Smooth muscle cell (in vitro differentiated cells): ENCODE data around the gene CBLL2. TPM values are rescaled to one million over a fixed set of nuclear protein-coding genes. Genes with fewer than 3 reads are reported as not detected.

Experiments
- DNase-seq: peaks from one replicate; lab custom pipeline; 2025; ENCODE audit not compliant: unreplicated experiment; lab: John Stamatoyannopoulos, UW
- H2AFZ ChIP-seq: fragments of 200-600 bp; sonication (generic); 2 replicates; pipeline ENCODE4 v1.6.0; 2016; ENCODE audit warnings: antibody characterized with exemption, low read depth, mild to moderate bottlenecking
- H3F3A ChIP-seq: fragments of 200-600 bp; sonication (generic); 2 replicates; pipeline ENCODE4 v1.6.0; 2017; ENCODE audit warnings: antibody characterized with exemption, low read depth
- H3K27ac ChIP-seq: fragments of 200-600 bp; sonication (generic); 2 replicates; pipeline ENCODE4 v1.5.1; 2016; ENCODE audit warnings: low read depth, mild to moderate bottlenecking
- H3K27me3 ChIP-seq: fragments of 200-600 bp; sonication (generic); 2 replicates; pipeline ENCODE4 v1.6.1; 2016; ENCODE audit warnings: low read depth, mild to moderate bottlenecking
- H3K36me3 ChIP-seq: fragments of 200-600 bp; sonication (generic); 2 replicates; pipeline ENCODE4 v1.5.1; 2016; ENCODE audit warnings: low read depth
- H3K4me1 ChIP-seq: fragments of 200-600 bp; sonication (generic); 2 replicates; pipeline ENCODE4 v1.5.1; 2016; ENCODE audit warnings: low read depth
- H3K4me2 ChIP-seq: fragments of 200-600 bp; sonication (generic); 2 replicates; pipeline ENCODE4 v1.6.0; 2016; ENCODE audit warnings: mild to moderate bottlenecking
- H3K4me3 ChIP-seq: fragments of 200-600 bp; sonication (generic); 2 replicates; pipeline ENCODE4 v1.5.1; 2016; ENCODE audit warnings: mild to moderate bottlenecking
- H3K79me2 ChIP-seq: fragments of 200-600 bp; sonication (generic); 2 replicates; pipeline ENCODE4 v1.6.0; 2016; ENCODE audit warnings: low read depth, mild to moderate bottlenecking
- H3K9ac ChIP-seq: fragments of 200-600 bp; sonication (generic); 2 replicates; pipeline ENCODE4 v1.6.0; 2016; ENCODE audit warnings: low read depth
- H3K9me3 ChIP-seq: fragments of 200-600 bp; sonication (generic); replicated peaks from 2 replicates; pipeline ENCODE4 v1.5.1; 2016; ENCODE audit warnings: low read depth
- H4K20me1 ChIP-seq: fragments of 200-600 bp; sonication (generic); 2 replicates; pipeline ENCODE4 v1.6.0; 2016; ENCODE audit warnings: low read depth
- WGBS: methylation state at CpG from one replicate; pipeline ENCODE4 v1.1.7; 2016; ENCODE audit warnings: low lambda C conversion rate; 5-methylcytosine and 5-hydroxymethylcytosine counted together
- polyA plus RNA-seq: library from polyadenylated mRNA; unstranded; fragments of >200 nt; fragmentation: Nextera tagmentation; extraction: Ambion mirVana; gene quantifications from 2 replicates; pipeline ENCODE4 v1.2.1, GENCODE V29; 2016
- total RNA-seq: library from RNA; depleted of rRNA; stranded (reverse); fragments of >200 nt; gene quantifications from 2 replicates; pipeline ENCODE4 v1.2.3, GENCODE V29; 2014
- TF ChIP-seq, protein P1 (sequence below): fragments of 200-600 bp; sonication (generic); IDR thresholded peaks from 2 replicates; pipeline ENCODE4 v1.5.1; 2017; ENCODE audit warnings: borderline replicate concordance, mild to moderate bottlenecking, antibody characterized with exemption; ENCODE audit not compliant: insufficient read depth, poor library complexity, severe bottlenecking

Gene CBLL2
- total and polyA plus RNA-seq, 2 experiments from 2014 or later: not detected

DNA sequence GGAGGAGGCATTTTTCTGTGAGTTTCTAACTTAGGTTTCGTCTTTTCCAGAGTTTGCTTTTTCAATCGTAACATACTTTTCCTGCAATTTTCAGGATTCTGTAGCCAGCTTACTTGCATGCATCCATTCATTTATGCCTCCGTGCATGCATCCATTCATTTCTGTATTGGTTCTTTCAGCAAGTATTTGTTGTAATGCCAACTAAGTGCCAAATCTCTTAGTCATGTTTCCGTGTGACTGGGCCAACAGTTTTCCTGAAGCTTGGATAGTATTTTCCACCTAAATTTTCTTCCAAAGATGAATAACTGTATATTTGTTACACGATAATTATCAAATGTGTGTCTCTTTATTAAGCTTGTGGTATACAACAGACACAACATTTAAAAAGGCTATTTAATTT, 41.5 kb downstream of the CBLL2 start:
- Histone ChIP-seq H3F3A (no peaks in the 10 kb centered on the region), H3K4me2 (no peak overlapping the region), H2AFZ (no peak overlapping the region), H3K9ac (no peak overlapping the region), H3K36me3 (no peaks in the 10 kb centered on the region), H3K27me3 (no peaks in the 10 kb centered on the region), H3K4me1 (no peaks in the 10 kb centered on the region), H3K27ac (no peak overlapping the region), H3K79me2 (no peaks in the 10 kb centered on the region), H3K9me3 (no peaks in the 10 kb centered on the region), H3K4me3 (no peak overlapping the region), H4K20me1 (no peaks in the 10 kb centered on the region)
- no peak for DNase-seq
- WGBS: 73% methylated on average over 5 of the region's 5 CpGs
- TF ChIP-seq, protein P1, sequence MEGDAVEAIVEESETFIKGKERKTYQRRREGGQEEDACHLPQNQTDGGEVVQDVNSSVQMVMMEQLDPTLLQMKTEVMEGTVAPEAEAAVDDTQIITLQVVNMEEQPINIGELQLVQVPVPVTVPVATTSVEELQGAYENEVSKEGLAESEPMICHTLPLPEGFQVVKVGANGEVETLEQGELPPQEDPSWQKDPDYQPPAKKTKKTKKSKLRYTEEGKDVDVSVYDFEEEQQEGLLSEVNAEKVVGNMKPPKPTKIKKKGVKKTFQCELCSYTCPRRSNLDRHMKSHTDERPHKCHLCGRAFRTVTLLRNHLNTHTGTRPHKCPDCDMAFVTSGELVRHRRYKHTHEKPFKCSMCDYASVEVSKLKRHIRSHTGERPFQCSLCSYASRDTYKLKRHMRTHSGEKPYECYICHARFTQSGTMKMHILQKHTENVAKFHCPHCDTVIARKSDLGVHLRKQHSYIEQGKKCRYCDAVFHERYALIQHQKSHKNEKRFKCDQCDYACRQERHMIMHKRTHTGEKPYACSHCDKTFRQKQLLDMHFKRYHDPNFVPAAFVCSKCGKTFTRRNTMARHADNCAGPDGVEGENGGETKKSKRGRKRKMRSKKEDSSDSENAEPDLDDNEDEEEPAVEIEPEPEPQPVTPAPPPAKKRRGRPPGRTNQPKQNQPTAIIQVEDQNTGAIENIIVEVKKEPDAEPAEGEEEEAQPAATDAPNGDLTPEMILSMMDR: no peak

DNA sequence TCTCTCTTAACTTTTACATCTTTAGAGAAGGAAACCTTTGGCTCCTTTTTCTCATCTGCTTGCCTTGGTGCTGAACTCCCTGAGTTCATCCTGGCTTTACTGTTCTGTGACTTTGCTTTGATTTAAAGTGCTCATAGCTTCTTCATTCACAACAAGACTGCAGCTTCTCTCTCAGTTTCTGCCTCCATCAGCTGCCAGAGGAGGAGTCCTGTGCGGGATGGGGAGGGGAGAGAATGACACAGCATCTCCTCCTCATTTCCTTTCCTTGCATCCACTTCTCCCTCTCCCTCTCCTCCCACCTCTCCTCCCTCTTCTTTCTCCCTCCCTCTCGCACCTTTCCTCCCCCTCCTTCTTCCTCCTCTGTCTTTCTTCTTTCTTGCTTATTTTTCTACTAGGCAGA, 42.0 kb downstream of the CBLL2 start:
- Histone ChIP-seq H4K20me1 (no peaks in the 10 kb centered on the region), H3K4me1 (peaks cover 2% of the 10 kb centered on the region)
- DNase-seq: no peak

DNA sequence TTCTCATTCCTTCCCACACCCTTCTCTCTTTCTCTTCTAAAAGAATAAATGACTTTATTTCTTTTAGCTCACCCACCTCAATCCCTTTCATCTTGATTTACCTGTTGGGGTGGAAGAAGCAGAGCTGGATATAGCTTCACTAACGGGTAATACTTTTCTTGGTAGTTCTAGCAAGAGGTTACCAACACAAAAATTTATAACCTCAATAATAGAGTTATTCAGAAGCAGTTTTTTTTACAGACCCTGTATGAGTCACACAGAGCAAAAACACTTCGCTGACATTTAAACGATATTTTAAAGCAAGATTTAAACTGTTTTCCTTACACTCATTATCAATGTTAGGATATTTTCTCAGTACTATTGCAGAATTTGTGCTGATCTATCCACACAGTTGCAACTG, 42.4 kb downstream of the CBLL2 start:
- no peak overlapping the region for H3K4me3 ChIP-seq
- H3F3A ChIP-seq: no peaks in the 10 kb centered on the region
- no peak overlapping the region for H3K9ac ChIP-seq
- DNase-seq: no peak
- H3K9me3 ChIP-seq: no peaks in the 10 kb centered on the region
- TF ChIP-seq, protein P1: no peak
- H3K4me2 ChIP-seq: no peak overlapping the region
- no peak overlapping the region for H2AFZ ChIP-seq
- no peaks in the 10 kb centered on the region for H3K27me3 ChIP-seq
- peaks cover 4% of the 10 kb centered on the region for H3K4me1 ChIP-seq
- H3K27ac ChIP-seq: no peak overlapping the region
- WGBS: 61% methylated on average over 3 of the region's 3 CpGs
- H3K79me2 ChIP-seq: no peaks in the 10 kb centered on the region
- H4K20me1 ChIP-seq: no peaks in the 10 kb centered on the region
- no peaks in the 10 kb centered on the region for H3K36me3 ChIP-seq

More for the DNA sequence above, 42.0 kb downstream of the CBLL2 start:
- Histone ChIP-seq H3K36me3 (no peaks in the 10 kb centered on the region), H3K9ac (no peak overlapping the region), H3K4me3 (no peak overlapping the region), H3K4me2 (no peak overlapping the region), H3K27ac (no peak overlapping the region), H3K27me3 (no peaks in the 10 kb centered on the region), H3K79me2 (no peaks in the 10 kb centered on the region), H2AFZ (no peak overlapping the region), H3F3A (no peaks in the 10 kb centered on the region), H3K9me3 (no peaks in the 10 kb centered on the region)
- TF ChIP-seq, protein P1: no peak
- WGBS: 39% methylated on average over 2 of the region's 2 CpGs

DNA sequence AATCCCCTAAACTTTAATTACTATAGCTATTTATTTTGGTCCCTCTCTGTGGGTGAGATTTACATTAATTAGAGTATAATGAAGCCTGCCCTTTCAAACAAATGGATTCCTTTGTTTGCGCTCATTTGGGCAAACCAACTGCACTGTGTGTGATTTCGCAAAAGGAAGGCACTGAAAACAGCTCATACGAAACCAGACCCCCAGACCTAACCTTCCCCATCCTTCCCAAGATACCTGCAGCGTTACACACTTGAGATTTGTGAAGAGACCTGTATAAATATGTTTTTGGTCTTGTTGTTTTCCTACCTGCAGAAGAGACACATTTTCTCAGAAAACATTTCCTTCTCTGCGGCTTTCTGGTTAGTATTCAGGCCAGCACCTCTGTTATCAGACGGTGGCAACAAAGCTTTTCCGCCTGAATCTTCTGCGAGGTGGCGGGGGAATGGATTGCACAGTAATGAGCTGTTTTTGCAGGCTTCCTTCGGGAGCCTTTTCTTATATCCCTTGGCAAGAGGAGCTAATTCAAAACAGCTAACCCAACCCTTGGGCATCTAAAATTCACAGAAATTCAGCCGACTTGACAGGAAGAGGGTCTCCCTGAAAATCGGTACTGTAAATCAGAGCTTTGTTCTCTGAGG, 47.6 kb downstream of the CBLL2 start:
- no peak overlapping the region for H3K4me2 ChIP-seq
- no peaks in the 10 kb centered on the region for H3K36me3 ChIP-seq
- H4K20me1 ChIP-seq: no peaks in the 10 kb centered on the region
- no peak overlapping the region for H3K9ac ChIP-seq
- no peaks in the 10 kb centered on the region for H3F3A ChIP-seq
- TF ChIP-seq, protein P1: no peak
- 60% methylated on average over 12 of the region's 12 CpGs for WGBS
- H3K27me3 ChIP-seq: no peaks in the 10 kb centered on the region
- no peaks in the 10 kb centered on the region for H3K79me2 ChIP-seq
- DNase-seq: no peak
- H3K27ac ChIP-seq: no peak overlapping the region
- H2AFZ ChIP-seq: no peak overlapping the region
- no peaks in the 10 kb centered on the region for H3K9me3 ChIP-seq
- no peak overlapping the region for H3K4me3 ChIP-seq
- peaks cover 4% of the 10 kb centered on the region for H3K4me1 ChIP-seq
